Gastrocnemius medialis (tissue), 4 donors: ENCODE data around the gene RBM38.

ENCODE experiments used
- POLR2A ChIP-seq, 2 donors: fragments of 450-650 bp; IDR thresholded peaks; one replicate each; pipeline ENCODE4 v1.6.1; 2017; ENCODE audit warnings: antibody characterized with exemption in 2 of 2, mild to moderate bottlenecking in 2 of 2, moderate library complexity in 2 of 2
- TF ChIP-seq, protein P1 (sequence below), 5 experiments: fragments of 450-650 bp in 3 of 5; fragments of 200-600 bp in 2 of 5; sonication (generic) in 2 of 5; IDR thresholded peaks in 4 of 5; conservative IDR thresholded peaks in 1 of 5; 1 replicate in 4 of 5; 2 replicates in 1 of 5; pipeline ENCODE4 v1.5.1; 2016 to 2019; ENCODE audit warnings: antibody characterized with exemption in 5 of 5, mild to moderate bottlenecking in 3 of 5, moderate library complexity in 3 of 5

- TF ChIP-seq, protein P1, sequence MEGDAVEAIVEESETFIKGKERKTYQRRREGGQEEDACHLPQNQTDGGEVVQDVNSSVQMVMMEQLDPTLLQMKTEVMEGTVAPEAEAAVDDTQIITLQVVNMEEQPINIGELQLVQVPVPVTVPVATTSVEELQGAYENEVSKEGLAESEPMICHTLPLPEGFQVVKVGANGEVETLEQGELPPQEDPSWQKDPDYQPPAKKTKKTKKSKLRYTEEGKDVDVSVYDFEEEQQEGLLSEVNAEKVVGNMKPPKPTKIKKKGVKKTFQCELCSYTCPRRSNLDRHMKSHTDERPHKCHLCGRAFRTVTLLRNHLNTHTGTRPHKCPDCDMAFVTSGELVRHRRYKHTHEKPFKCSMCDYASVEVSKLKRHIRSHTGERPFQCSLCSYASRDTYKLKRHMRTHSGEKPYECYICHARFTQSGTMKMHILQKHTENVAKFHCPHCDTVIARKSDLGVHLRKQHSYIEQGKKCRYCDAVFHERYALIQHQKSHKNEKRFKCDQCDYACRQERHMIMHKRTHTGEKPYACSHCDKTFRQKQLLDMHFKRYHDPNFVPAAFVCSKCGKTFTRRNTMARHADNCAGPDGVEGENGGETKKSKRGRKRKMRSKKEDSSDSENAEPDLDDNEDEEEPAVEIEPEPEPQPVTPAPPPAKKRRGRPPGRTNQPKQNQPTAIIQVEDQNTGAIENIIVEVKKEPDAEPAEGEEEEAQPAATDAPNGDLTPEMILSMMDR (IDR thresholded peaks at IDR 0.05 in 4 of 5, conservative IDR thresholded peaks at IDR 0.05 in 1 of 5): no peak
- no peak for TF ChIP-seq POLR2A (IDR thresholded peaks at IDR 0.05)
These were observed 20.4 kb downstream of the RBM38 start for GRCh38 chr20:57411406-57412283.
